ENCODE results near the gene TDP2. TPM values are rescaled to one million over a fixed set of nuclear protein-coding genes. Genes with fewer than 3 reads are reported as not detected.

TDP2 gene
- total and polyA plus RNA-seq, 9 of the 15 experiments (the other 6 are each of a cell fraction or from before 2014, with no cell fraction given): 27.7 to 60.1 (median 31.8) TPM

DNA sequence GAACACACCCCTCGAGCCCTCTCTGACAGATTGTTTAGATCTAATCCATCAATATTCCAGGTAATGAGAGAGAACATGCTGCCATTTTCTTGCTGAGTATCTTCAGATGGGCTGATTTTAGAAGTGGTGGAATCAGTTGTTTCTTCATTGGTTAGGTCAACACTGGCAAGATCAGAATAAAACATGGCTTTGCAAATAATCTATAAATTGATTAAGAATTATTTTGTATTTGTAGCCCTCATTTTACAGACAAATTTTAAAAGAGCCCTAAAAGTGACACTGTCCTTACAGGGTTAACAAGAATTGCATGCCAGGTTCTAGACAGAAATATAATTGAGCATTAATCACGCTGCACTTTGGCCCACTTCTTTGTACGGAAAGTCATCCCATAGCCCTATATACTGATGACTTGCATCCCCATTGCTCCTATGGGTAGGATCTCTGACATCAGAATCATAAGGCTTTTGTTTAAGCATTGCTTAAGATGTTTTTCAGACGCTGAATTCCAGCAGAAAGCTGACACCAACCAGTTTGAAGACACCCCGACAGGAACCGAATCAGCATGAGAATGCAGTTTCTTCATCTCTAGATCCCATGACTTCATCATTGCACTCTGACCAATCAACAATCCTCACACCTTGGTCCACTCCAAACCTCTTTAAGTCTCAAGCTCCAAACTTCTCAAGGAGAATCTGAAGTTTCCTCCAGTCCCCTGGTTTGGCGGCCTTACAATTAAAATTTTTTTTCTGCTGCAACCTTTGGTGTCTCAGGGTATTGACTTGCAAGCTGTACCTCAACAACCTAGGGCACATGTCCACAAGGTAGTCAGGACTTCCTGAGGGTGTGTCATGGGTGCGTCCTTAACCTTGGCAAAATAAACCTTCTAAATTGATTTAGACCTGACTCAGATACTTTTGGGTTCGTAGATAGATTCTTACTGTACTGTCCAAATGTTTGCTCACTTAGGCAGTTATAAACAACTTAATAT, 7.8 kb downstream of the TDP2 start (continued):
- peak in 1 of 3 experiments; percentile 66; a peak in 2 of 6 replicates for TF ChIP-seq ZBTB11 (CRISPR knock-in tag; IDR thresholded peaks at IDR 0.05)
- TF ChIP-seq, protein P1, sequence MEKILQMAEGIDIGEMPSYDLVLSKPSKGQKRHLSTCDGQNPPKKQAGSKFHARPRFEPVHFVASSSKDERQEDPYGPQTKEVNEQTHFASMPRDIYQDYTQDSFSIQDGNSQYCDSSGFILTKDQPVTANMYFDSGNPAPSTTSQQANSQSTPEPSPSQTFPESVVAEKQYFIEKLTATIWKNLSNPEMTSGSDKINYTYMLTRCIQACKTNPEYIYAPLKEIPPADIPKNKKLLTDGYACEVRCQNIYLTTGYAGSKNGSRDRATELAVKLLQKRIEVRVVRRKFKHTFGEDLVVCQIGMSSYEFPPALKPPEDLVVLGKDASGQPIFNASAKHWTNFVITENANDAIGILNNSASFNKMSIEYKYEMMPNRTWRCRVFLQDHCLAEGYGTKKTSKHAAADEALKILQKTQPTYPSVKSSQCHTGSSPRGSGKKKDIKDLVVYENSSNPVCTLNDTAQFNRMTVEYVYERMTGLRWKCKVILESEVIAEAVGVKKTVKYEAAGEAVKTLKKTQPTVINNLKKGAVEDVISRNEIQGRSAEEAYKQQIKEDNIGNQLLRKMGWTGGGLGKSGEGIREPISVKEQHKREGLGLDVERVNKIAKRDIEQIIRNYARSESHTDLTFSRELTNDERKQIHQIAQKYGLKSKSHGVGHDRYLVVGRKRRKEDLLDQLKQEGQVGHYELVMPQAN (IDR thresholded peaks at IDR 0.05; ENCODE audit: borderline replicate concordance): no peak
- no peak for TF ChIP-seq CBX1 (IDR thresholded peaks at IDR 0.05; ENCODE audit: low read depth)
- TF ChIP-seq ZNF408 (CRISPR knock-in tag; IDR thresholded peaks at IDR 0.05; ENCODE audit: low read depth): no peak
- TF ChIP-seq, protein P2, sequence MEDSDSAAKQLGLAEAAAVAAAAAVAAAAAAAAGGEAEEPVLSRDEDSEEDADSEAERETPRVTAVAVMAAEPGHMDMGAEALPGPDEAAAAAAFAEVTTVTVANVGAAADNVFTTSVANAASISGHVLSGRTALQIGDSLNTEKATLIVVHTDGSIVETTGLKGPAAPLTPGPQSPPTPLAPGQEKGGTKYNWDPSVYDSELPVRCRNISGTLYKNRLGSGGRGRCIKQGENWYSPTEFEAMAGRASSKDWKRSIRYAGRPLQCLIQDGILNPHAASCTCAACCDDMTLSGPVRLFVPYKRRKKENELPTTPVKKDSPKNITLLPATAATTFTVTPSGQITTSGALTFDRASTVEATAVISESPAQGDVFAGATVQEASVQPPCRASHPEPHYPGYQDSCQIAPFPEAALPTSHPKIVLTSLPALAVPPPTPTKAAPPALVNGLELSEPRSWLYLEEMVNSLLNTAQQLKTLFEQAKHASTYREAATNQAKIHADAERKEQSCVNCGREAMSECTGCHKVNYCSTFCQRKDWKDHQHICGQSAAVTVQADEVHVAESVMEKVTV (CRISPR knock-in tag; IDR thresholded peaks at IDR 0.05): no peak
- no peak for TF ChIP-seq ZNF583 (CRISPR knock-in tag; IDR thresholded peaks at IDR 0.05)
- no peak for TF ChIP-seq MCM7 (IDR thresholded peaks at IDR 0.05)
- TF ChIP-seq LEF1 (IDR thresholded peaks at IDR 0.05): peak; percentile 60; the same call in 1 of the 2 replicates
- TF ChIP-seq SMAD3 (CRISPR knock-in tag; conservative IDR thresholded peaks at IDR 0.05): no peak
- no peak for TF ChIP-seq MTF1 (CRISPR knock-in tag; IDR thresholded peaks at IDR 0.05; ENCODE audit: borderline replicate concordance)
- peak; percentile 63 to 85; a peak in 3 of 4 replicates for TF ChIP-seq TRIM24 (IDR thresholded peaks at IDR 0.05)
- TF ChIP-seq PTBP1 (IDR thresholded peaks at IDR 0.05; ENCODE audit: low read depth, low read length): no peak
- TF ChIP-seq EZH2 (IDR thresholded peaks at IDR 0.05; ENCODE audit: borderline replicate concordance, low read depth, low read length): no peak
